Stromal cell of bone marrow (primary cell): Measurements from ENCODE around the gene PGC.

Source experiments
- DNase-seq: peaks from one replicate; pipeline ENCODE4 v3.0.0-alpha.2; 2012; ENCODE audit warnings: low read depth

Gene PGC

DNA sequence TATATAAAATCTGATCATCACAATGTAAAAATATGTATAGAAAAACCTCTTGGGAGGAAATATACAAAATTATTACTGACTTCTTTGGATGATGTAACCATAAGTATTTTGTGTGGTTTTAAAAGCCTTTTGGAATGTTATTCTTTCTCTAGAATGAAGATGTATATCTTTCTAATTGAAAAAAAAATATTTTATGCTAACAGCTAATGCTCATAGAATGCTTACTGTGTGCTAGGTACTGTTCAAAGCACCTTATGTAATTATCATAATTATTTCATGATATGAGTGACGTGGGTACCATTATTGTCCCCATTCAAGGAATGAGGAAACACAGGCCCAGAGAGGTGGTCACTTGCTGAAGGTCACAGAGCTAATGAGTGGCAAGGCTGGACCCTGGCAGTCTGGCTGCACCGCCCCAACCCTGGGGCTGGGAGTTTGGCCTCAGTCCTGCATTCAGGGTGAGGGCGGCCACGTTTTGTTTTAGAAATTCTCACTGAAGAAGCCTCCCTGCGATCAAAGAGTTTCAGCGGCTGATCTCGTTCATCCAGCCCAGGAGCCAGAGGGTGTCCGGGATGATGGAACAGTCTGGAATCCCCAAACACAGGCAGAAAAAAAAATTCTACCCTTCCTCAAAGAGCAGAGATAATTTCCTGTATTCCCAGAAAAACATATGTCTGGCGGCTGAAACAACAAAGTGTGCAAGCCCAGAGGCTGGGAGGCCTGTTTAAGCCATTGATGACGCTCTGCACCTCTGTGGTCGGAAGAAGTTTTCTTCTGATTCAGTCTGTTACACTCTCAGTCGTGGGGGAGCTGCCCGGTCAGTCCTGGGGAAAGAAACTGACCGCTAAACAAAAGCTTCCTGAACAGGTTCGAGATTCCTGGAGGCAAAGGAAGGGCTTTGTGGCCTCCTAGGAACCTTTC is 49.1 kb downstream of the PGC start:
- peak; percentile 51 for DNase-seq

DNA sequence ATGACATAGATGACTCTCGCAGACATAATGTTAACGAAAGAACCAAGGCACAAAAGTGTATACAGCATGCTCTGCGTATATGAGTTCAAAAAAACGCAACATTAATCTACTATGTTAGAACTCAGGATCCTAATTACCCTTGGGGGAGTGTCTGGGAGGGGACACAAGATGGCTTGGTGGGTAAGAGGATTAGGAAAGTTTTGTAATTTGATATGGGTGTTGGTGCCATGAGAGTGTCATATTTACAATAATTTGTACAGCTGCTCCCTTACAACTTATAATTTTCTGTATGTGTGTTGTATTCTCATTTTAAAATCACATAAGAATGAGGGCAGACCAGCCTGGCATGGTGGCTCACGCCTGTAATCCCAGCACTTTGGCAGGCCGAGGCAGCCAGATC is 50.4 kb downstream of the PGC start:
- no peak for DNase-seq

DNA sequence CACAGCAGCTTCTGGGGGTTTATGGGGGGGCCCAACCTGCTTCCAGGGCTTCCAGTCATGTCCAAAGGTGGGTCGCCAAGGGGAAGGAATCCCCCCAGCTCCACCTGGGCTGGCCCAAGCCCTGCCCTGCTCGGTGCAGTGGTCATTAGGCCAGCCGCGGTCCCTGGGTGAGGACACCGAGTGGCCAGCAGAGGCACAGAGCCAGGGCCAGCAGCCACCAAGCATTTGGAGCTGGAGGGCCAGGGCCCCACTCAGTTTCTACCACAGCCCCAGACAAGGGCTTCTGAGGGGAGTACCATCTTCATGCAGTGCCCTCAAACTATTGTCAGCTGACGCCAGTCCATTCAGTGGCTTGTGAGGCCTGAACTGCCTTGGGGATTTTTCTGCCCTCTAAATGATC is 51.4 kb downstream of the PGC start:
- no peak for DNase-seq

DNA sequence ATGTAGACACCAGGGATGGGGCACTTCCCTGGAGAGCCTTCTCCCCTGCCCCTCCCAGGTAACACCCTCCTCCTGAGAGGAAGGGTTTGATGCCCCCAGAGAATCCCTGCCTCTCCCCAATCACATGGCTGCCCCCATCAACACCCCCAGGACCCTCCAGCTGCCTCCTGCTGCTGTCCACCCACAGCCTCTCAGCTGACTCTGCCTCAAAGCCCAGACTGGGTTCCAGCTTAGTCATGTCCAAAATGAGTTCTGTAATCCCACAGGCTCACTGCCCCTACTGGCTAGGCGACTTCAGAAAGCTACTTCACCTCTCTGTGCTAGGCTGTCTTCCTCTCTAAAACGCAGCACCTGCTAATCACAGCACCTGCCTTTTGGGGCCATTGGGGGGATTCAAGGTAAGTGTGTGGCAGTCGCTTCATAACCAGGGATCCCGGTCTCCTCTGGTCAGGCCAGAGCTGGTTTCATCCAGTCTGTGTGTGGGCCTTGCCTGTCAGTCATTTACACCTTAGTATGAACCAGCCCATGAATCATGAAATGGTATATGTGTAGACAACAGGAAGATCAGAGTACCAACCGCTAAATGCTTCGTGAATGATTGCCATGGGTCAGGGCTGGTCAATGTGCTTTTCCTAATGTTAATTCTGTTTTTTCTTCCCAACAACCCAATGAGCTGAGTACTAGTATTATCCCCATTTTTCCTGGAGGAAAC is 52.2 kb downstream of the PGC start:
- no peak for DNase-seq

DNA sequence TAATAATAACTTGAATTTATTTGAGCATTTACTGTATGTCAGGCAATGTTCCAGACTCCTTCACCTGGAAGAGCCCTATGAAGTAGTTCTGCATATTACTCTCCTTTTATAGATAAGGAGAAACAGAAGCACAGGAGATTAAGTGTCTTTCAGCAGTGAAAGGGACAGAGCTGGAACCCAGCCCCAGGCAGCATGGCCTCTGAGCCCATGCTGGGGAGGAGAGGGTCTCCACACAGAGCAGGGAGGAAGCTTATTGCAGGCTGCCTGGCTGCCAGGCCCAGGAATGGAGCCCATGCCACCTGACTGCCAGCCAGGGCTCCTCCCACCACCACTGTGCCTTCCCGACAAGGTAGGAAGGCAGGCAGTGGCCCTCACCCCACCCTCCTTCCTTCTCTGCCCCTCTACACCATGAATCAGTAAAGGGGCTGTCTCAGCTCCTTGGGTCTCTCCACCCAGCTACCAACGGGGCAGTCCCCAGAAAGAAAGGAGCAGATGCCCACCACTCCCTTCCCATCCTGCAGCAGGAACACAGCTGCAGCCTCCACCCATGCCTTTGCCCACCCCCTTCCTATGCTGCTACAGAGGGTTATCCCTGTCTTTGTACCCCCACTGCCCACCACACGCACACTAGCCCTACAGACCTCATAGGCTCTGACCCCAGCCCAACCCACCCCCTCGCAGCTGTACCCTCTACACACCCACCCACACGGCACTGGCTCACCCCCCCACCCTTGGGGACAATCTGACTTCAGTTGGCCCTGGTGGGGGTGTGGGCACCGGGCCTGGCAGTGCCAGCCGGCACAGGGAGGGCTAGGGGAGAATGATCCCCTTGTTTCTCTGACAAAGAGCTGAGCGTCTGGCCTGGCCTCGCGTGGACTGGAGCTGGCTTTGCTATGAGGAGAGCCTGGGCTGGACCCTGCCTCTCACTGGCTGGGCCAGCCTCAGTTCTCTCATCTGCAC is 53.6 kb downstream of the PGC start:
- DNase-seq, result no peak

DNA sequence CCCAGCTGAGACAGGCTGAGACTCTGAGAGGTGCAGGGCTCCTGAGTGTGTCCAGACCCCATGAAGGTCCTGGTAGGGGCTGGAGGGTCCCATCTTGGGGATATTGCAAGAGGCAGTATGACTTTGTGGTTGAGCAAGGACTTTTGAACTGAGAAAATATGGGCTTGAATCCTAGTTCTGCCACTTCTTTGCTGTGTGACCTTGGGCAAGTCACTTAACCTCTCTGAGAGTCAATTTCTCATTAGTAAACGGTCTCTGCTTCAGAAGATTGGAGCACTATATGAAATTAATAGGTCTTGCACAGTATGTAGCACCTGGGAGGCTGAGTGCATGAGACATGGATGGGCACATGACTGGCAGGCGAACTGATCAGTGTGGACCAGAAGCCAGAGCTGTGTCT is 54.5 kb downstream of the PGC start:
- DNase-seq, result no peak

DNA sequence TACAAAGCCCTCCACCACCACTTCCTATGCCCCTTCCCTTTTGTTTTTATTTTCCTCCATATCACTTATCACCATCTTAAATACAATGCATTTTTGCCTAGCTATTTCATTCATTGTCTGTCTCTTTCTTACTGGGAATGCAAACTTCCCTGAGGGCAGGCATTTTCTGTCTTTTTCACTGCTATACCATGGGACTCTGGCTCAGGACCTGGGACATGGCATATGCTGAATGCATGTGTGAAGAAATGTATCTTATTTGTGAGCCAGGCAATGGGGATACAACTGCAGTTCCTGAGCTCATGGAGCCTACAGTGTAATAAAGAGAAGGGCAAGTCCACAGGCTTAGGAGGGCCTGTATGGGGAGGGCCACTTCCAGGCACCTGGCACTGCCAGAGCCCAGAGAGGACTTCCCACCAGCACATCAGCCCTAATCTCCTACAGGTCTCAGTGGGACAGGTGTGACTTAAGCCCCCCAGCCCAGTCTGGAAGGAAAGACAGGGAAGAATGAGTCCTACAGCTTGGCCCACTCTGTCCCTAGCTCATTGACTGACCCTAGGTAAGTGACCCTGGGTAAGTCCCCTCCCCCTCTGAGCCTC is 55.0 kb downstream of the PGC start:
- no peak for DNase-seq

DNA sequence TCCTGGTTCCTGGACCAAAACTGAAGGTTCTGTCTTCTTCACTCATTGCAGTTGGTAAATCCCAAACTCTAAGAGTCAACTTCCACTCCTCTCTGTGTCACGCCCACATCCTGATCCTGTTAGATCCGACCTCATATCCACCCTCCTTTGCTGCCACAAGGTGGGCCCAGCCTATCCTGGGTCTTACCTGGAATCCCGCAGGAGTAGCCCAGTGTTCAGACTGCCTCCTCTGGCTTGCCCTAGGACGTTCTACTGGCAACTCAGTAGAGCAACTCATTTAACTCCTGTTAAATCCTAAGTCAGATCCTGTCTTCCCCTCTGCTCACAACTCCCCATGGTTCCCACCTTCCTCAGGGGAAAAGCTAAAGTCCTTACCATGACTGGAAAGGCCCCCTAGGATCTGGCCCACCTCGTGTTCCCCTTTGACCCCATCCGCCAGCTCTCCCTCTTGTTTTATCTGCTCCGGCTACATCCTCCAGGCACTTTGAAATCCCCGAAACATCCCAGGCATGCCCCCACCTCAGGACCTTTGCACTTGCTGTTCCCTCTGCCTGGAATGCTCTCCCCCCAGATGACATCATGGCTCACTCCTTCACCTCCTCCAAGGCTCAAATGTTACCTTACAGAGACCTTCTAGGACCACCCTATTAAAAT is 55.6 kb downstream of the PGC start:
- no peak for DNase-seq

DNA sequence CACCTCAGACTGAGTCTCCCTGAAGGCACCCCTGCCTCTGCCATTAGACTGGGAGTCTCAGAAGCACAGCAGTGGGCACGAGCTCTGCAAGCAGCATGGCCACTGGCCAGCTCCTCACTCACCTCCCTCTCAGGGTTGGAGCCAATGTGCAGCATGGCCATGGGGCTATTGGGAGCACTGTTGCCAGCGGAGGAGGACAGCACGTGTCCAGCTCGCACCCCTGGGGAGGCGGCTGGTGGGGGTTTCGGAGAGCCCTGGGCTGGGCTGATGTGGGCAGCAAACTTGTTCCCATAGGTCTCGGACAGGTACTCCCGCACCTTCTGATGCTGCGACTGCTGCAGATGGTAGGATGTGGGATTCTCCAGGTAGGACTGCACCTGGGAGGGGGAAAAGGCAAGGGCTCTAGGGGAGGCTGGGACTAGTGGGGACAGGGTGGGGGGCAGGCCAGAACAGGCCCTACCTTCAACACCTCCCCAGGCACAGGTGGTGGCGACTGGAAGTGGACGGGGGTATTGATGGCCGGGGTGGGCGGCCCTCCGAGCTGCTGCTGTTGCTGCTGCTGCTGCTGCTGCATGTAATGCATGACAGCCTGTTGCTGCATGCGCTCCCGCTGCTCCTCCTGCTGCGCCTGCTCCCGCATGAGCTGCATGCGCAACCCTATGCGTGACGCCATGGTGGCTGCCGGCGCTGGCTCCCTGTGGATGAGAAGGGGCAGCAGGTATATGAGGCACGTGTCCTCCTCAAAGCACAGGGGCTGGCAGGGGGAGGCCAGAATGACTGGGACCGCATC is 56.5 kb downstream of the PGC start:
- no peak for DNase-seq

DNA sequence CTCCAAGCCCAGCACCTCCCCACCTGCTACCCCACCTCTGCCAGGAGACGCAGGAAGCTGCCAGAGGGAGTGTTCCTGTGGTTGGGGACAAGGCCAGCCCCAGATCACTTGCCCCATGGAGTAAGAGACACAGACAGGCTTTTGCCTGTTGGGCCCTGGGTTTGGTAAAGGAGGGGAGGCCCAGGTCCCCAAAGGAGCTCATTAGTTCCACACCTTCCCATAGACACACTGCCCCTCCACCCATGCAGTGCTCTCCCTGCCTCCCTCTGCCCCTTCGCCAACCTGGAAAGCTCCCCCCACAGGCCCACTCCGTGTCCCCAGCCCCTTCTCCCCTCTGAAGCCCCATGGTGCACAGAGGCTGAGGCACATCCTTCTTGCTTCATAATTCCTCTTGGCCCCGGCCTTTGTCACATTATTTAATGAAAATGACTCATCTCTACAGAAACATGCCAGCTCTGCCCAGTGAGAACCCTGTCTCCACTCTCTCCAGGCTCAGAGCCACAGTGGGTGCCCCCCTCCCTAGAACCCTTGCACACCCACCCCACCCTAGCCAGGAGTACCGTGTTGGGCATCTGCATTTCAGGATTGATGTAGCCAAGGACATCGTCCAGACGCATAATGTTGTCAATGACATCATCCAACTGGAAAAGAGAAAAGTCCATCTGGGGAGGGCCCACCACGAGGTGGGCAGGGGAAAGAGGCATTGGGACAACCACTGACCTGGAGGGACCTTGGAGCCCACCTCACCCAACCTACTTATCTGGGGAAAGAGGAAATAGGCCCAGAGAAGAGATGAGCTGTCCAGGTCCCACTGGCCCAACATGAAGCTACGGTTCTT is 57.8 kb downstream of the PGC start:
- no peak for DNase-seq

DNA sequence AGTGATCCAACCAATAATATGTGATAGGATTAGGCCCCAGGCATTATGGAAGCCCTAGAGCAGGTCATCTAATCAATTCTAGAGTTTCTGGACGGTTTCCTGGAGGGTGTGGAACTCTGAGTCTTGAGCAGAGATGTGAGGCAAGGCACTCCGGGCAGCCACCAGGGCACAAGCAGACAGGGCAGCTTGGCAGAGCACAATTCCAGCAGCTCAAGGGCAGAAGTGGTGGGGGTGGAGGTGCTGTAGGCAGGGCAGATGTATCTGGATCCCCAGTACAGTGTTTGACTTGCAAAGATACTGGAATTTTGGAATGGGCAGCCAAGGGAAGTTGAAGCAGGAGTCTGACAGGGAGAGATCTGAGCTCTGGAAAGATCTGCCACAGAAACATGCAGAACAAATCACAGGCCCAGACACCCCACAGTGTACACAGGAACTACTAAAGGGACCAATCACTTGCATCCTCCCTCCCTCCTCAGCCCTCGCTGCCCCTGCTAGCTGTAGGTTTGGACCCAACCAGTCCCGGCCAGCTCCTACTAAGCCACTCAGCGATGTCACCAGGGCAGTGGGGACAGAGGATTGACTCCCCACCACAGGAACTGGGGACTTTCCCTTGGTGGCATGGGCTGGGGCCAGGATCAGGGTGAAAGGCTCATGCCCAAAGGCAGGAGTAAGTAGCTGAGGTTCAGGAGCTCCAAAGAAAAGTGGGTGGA is 58.8 kb downstream of the PGC start:
- no peak for DNase-seq

DNA sequence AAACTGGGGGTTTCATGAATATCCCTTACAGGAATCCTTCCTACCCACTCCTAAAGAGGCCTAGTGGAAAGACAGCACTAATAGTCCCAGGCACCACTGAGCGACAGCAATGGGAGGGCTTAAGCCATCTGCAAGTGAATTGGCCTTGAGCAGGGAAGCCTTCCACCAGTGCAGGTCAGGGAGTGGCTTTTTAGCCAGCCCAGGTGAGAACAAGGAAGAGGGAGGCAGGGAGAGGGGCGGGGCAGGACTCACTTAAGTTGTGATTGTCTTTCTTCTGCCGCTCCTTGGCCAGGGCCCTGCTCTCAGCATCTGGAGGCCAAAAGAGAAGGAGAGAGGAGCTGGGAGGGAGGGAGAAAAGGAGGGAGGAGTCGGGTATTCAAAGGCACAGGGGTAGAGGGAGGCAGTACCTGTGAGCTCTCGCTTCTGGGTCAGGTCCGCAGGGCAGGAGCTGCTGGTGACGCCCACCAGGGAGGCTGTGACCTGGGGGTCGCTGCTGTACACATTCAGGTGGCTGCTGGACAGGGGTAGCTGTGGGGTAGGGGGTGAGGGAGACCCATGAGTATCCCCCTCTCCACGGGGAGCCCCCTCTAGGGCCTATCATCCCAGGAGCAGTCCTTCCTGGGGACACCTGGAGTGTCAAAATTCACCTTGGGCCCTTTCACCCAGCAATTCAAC is 59.6 kb downstream of the PGC start:
- DNase-seq, result no peak
